Measurements from ENCODE around the gene OR4K17.

DNA sequence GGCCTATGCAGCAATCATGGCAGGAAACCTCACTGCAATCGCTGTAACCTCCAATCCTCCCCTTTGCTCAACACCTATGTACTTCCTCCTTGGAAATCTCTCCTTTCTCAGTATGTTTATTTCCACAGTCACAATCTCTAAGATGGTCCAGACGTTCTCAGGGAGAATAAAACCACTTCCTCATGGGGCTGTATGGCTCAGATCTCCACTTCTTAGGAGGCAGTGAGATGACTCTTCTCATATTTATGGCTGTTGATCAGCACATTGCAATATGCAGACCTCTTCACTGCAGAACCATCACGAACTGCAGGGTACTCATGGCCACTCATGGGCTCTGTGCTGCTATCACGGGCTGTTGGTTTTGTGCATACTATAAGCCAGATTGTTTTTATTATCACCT is 17.1 kb upstream of the OR4K17 start:
- no peak for TF ChIP-seq BHLHE40 (IDR thresholded peaks at IDR 0.05; ENCODE audit: borderline replicate concordance)
- no peak for TF ChIP-seq FOXK2 (IDR thresholded peaks at IDR 0.05)
- TF ChIP-seq SP1 (IDR thresholded peaks at IDR 0.05) = no peak
- TF ChIP-seq L3MBTL2 (conservative IDR thresholded peaks at IDR 0.05) = no peak
- TF ChIP-seq TARDBP (IDR thresholded peaks at IDR 0.05) = no peak
- TF ChIP-seq LEF1 (IDR thresholded peaks at IDR 0.05; ENCODE audit: borderline replicate concordance) = no peak
- no peak for TF ChIP-seq HDGF (IDR thresholded peaks at IDR 0.05; ENCODE audit: borderline replicate concordance)
- no peak for TF ChIP-seq ELF4 (IDR thresholded peaks at IDR 0.05)
- TF ChIP-seq FOXM1 (IDR thresholded peaks at IDR 0.05; ENCODE audit: borderline replicate concordance) = no peak
- no peak for TF ChIP-seq NFRKB (IDR thresholded peaks at IDR 0.05)
- TF ChIP-seq SUZ12 (IDR thresholded peaks at IDR 0.05) = no peak
- TF ChIP-seq FOXA1 (IDR thresholded peaks at IDR 0.05) = no peak
- TF ChIP-seq, protein P1, sequence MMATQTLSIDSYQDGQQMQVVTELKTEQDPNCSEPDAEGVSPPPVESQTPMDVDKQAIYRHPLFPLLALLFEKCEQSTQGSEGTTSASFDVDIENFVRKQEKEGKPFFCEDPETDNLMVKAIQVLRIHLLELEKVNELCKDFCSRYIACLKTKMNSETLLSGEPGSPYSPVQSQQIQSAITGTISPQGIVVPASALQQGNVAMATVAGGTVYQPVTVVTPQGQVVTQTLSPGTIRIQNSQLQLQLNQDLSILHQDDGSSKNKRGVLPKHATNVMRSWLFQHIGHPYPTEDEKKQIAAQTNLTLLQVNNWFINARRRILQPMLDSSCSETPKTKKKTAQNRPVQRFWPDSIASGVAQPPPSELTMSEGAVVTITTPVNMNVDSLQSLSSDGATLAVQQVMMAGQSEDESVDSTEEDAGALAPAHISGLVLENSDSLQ (IDR thresholded peaks at IDR 0.05) = no peak
- TF ChIP-seq ZNF384 (IDR thresholded peaks at IDR 0.05) = no peak

Measured in HEK293T (cell line).